ENCODE measurements around the gene EFCAB9.

The EFCAB9 gene

GRCh38 chr5:172245046-172245445 lies 51.1 kb downstream of the EFCAB9 start:
- no peak for DNase-seq

GRCh38 chr5:172245703-172246125 lies 51.7 kb downstream of the EFCAB9 start:
- DNase-seq, result no peak

GRCh38 chr5:172248637-172249036 lies 54.7 kb downstream of the EFCAB9 start:
- no peak for DNase-seq

- DNase-seq, result no peak
Measured at GRCh38 chr5:172251419-172251818, 57.4 kb downstream of the EFCAB9 start.

- DNase-seq, result no peak
Measured at GRCh38 chr5:172252501-172252900, 58.5 kb downstream of the EFCAB9 start.

All from CD4-positive, alpha-beta T cell treated with Interleukin-12 subunit alpha and Interleukin-12 subunit beta, for 1 hour (primary cell).